Measurements from ENCODE around the gene POLD2. TPM values are rescaled to one million over a fixed set of nuclear protein-coding genes. Genes with fewer than 3 reads are reported as not detected.
A peak's percentile ranks its signal among the peaks of the same experiment; 100 is the strongest.

Gene POLD2
- total and polyA plus RNA-seq, 2 of the 13 experiments (the other 11 are each of a cell fraction or from before 2014, with no cell fraction given), result 87.6 to 95.1 TPM

DNA sequence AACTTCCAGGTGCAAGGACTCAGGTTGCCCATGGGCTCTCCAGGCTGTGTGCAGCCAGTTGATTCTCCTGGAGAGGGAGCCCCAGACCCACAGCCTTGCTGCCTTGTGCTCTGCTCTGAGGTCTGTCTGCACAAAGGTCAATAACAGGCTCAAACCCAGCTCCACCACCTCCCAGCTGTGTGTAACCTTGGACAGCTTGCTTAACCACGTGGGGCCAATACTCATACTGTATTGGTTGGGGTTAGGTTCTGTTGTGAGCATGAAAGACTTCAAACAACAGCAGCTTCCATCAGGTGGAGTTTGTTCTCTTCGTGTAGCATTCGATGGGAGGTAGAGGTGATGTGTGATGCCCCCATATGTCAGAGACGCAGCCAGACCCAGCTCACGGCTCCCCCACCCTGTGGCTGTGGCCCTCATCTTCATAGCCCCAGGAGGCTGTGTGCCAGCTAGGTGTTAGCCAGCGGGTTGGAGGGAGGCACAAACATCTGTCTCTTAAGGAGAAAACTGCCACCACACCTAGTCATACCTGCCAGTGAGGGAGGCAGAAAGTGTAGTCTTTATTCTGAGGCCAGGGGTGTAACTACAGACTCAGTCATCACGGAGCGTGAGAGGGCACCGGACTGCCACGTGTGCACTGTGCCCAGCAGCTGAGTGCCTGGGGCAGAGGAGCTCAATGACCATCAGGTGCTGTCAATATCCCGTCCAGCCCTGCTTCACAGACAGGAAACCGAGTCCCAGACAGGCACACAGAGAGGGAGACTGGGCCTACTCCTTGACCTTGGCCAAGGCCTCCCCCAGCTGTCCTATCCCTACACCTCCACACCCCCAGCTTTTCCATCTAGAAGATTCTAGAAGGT, 8.1 kb upstream of the POLD2 start (continued):
- TF ChIP-seq, protein P1, sequence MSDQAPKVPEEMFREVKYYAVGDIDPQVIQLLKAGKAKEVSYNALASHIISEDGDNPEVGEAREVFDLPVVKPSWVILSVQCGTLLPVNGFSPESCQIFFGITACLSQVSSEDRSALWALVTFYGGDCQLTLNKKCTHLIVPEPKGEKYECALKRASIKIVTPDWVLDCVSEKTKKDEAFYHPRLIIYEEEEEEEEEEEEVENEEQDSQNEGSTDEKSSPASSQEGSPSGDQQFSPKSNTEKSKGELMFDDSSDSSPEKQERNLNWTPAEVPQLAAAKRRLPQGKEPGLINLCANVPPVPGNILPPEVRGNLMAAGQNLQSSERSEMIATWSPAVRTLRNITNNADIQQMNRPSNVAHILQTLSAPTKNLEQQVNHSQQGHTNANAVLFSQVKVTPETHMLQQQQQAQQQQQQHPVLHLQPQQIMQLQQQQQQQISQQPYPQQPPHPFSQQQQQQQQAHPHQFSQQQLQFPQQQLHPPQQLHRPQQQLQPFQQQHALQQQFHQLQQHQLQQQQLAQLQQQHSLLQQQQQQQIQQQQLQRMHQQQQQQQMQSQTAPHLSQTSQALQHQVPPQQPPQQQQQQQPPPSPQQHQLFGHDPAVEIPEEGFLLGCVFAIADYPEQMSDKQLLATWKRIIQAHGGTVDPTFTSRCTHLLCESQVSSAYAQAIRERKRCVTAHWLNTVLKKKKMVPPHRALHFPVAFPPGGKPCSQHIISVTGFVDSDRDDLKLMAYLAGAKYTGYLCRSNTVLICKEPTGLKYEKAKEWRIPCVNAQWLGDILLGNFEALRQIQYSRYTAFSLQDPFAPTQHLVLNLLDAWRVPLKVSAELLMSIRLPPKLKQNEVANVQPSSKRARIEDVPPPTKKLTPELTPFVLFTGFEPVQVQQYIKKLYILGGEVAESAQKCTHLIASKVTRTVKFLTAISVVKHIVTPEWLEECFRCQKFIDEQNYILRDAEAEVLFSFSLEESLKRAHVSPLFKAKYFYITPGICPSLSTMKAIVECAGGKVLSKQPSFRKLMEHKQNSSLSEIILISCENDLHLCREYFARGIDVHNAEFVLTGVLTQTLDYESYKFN (CRISPR knock-in tag; conservative IDR thresholded peaks at IDR 0.05), result peak; percentile 77
- TF ChIP-seq RNF2 (conservative IDR thresholded peaks at IDR 0.05; ENCODE audit: low read depth) (0 out of 2 replicates have a peak, but pooled peaks have one; percentile 47), GATAD2A (CRISPR knock-in tag; IDR thresholded peaks at IDR 0.05) (peak; percentile 60), ZNF205 (CRISPR knock-in tag; IDR thresholded peaks at IDR 0.05) (peak; percentile 48), ZNF614 (CRISPR knock-in tag; IDR thresholded peaks at IDR 0.05; ENCODE audit: borderline replicate concordance) (no peak), FOXK1 (CRISPR knock-in tag; IDR thresholded peaks at IDR 0.05; ENCODE audit: borderline replicate concordance, low read depth) (peak; percentile 92), MYC (CRISPR knock-in tag; IDR thresholded peaks at IDR 0.05; ENCODE audit: borderline replicate concordance) (peak; percentile 68), FOXK2 (IDR thresholded peaks at IDR 0.05) (peak; percentile 85), SALL1 (CRISPR knock-in tag; IDR thresholded peaks at IDR 0.05) (peak; percentile 79), TGIF2 (CRISPR knock-in tag; IDR thresholded peaks at IDR 0.05) (peak; percentile 80; the same call in 1 of the 2 replicates), FOXP1 (IDR thresholded peaks at IDR 0.05) (no peak), FOXP1 (CRISPR knock-in tag; IDR thresholded peaks at IDR 0.05) (no peak), ESRRA (CRISPR knock-in tag; IDR thresholded peaks at IDR 0.05; ENCODE audit: low read depth) (0 out of 2 replicates have a peak, but pooled peaks have one; percentile 45), SKI (IDR thresholded peaks at IDR 0.05; ENCODE audit: partially characterized antibody) (peak; percentile 34), ZKSCAN8 (CRISPR knock-in tag; IDR thresholded peaks at IDR 0.05; ENCODE audit: borderline replicate concordance) (peak; percentile 41; the same call in 1 of the 2 replicates), ZSCAN31 (CRISPR knock-in tag; IDR thresholded peaks at IDR 0.05; ENCODE audit: low read depth) (peak; percentile 64; the same call in 1 of the 2 replicates), NR2C2 (CRISPR knock-in tag; IDR thresholded peaks at IDR 0.05; ENCODE audit: borderline replicate concordance) (peak; percentile 68; the same call in 1 of the 2 replicates), ZFP90 (CRISPR knock-in tag; IDR thresholded peaks at IDR 0.05; ENCODE audit: borderline replicate concordance) (peak; percentile 48; the same call in 1 of the 2 replicates)
- TF ChIP-seq, protein P2, sequence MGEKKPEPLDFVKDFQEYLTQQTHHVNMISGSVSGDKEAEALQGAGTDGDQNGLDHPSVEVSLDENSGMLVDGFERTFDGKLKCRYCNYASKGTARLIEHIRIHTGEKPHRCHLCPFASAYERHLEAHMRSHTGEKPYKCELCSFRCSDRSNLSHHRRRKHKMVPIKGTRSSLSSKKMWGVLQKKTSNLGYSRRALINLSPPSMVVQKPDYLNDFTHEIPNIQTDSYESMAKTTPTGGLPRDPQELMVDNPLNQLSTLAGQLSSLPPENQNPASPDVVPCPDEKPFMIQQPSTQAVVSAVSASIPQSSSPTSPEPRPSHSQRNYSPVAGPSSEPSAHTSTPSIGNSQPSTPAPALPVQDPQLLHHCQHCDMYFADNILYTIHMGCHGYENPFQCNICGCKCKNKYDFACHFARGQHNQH (CRISPR knock-in tag; IDR thresholded peaks at IDR 0.05), result peak; percentile 88
- TF ChIP-seq, protein P3, sequence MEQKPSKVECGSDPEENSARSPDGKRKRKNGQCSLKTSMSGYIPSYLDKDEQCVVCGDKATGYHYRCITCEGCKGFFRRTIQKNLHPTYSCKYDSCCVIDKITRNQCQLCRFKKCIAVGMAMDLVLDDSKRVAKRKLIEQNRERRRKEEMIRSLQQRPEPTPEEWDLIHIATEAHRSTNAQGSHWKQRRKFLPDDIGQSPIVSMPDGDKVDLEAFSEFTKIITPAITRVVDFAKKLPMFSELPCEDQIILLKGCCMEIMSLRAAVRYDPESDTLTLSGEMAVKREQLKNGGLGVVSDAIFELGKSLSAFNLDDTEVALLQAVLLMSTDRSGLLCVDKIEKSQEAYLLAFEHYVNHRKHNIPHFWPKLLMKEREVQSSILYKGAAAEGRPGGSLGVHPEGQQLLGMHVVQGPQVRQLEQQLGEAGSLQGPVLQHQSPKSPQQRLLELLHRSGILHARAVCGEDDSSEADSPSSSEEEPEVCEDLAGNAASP (CRISPR knock-in tag; IDR thresholded peaks at IDR 0.05; ENCODE audit: borderline replicate concordance), result peak; percentile 78; the same call in 1 of the 2 replicates
- TF ChIP-seq, protein P4, sequence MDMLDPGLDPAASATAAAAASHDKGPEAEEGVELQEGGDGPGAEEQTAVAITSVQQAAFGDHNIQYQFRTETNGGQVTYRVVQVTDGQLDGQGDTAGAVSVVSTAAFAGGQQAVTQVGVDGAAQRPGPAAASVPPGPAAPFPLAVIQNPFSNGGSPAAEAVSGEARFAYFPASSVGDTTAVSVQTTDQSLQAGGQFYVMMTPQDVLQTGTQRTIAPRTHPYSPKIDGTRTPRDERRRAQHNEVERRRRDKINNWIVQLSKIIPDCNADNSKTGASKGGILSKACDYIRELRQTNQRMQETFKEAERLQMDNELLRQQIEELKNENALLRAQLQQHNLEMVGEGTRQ (IDR thresholded peaks at IDR 0.05; ENCODE audit: low read depth, low read length), result peak; percentile 95
- TF ChIP-seq, protein P4 (CRISPR knock-in tag; IDR thresholded peaks at IDR 0.05; ENCODE audit: borderline replicate concordance), result peak; percentile 96; the same call in 1 of the 2 replicates
